Measurements from ENCODE around the gene ZNF787. TPM values are rescaled to one million over a fixed set of nuclear protein-coding genes. Genes with fewer than 3 reads are reported as not detected.

The ZNF787 gene
- total RNA-seq, result 42.1 and 57.4 TPM in 2 replicates

DNA sequence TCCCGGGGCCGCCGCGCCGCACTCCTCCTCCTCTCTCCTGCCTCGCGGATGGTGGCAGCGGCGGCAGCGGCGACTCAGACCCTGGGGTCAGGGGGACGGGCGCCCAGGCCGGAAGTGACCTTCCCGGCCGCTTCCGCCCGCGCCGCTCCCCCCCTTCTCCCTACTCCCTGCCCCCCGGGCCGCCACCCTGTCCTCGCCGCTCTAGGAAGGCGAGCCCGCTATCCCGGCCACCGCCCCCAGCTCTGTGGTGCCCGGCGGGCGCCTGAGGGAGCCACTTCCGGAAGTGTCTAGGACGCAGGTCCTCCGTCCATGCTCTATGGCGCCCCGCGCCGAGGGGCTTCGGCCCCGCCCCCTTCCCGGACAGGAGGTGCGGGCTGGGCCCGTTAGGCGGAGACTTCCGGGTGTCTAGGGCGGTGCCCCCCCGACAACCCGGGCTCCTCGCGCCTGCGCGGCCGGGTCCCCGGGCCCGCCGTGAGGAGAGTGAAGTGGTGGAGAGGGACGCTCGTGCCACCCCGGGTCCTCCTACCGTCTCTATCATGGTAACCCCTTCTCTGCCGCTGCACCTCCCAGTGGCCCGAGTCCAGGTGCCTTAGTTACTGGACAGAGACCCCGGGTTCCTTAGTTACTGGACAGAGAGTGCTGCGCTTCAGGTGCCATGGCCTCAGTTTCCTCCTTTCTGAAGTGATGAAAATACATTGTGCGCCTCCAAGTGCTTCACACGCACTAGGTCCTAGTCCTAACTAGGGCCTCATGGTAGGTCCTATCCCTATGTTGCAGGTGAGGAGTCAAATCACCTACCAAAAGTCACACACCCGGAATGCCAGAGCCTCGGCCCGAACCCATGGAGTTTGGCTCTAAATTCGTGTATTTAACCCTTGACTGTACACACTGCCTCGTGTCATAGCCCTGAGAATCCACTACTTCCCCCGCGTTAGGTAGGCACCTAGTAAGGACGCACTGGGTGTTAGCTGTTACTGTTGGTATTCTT lies at the start of gene ZNF787:
ZNF787 (minus strand) TSS at position 116 of the 988 bp plus-strand sequence. CDS start 18,078 bp downstream, outside the sequence.

DNA sequence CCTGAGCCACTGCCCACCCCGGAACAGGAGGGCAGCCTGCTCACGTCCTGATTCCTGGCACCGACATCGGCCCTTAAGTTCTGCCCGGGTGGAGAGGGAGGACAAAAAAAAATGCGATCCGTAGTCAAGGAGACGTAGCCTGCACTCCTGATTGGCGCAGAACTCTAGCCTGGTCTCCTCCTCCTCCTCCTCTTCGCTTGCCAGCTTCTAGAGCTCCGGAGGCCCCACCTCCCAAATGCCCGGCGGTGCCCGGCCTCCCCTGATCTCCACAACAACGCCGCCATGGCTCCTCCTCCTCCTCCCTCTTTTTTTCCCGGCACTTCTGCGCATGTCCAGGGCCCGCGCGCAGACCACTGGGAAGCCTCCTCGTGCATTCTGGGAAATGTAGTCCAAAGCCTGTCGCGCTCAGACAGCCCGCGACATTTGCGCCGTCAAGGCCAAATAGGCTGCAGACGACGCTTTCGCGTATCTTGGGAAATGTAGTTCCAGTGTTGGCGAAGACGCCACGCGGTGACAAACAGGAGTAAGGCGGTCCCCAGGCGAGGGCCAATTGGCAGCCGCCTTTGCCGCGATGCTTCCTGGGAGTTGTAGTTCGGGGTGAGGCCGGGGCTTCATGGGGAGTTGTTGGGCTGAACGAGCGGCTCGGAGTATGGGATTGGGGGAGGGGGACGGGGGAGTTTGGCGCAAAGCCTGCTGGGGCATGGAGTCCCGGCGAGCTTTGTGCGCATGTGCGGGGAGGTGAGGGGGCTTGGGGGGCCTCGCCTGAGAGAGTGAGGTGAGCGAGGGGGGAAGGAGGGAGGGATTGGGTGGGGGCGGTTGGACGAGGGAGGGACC lies 19.7 kb upstream of the ZNF787 start, which contains the start of gene ZNF444:
ZNF444 (plus strand) TSS at position 705 of the 834 bp plus-strand sequence. CDS start 5,625 bp downstream, outside the sequence.

Other genes starting within 250 kb of the ZNF787 start
- not detected in 2 replicates for gene NLRP13, start 189.0 kb downstream of the ZNF787 start, total RNA-seq
- not detected in 2 replicates for gene NLRP8, start 173.5 kb downstream of the ZNF787 start, total RNA-seq
- gene NLRP5, start 134.5 kb downstream of the ZNF787 start, total RNA-seq, result not detected in 2 replicates
- 7.9 and 12.9 TPM in 2 replicates for gene ZNF444, start 20.0 kb upstream of the ZNF787 start, total RNA-seq
- not detected in 2 replicates for gene GALP, start 54.7 kb upstream of the ZNF787 start, total RNA-seq
- gene ZSCAN5B, start 76.5 kb upstream of the ZNF787 start, total RNA-seq, result not detected in 2 replicates
- gene ZSCAN5C, start 81.0 kb upstream of the ZNF787 start, total RNA-seq, result not detected in 2 replicates
- gene EDDM13, start 151.5 kb upstream of the ZNF787 start, total RNA-seq, result 0.36 TPM in 1 of 2 replicates, not detected in the other
- gene ZSCAN5A, start 193.5 kb upstream of the ZNF787 start, total RNA-seq, result 5.1 and 5.7 TPM in 2 replicates

All from nasal cavity respiratory epithelium epithelial cell of viscerocranial mucosa (primary cell).